A673 (cell line): Measurements from ENCODE around the gene PIP4K2A.

Source experiments
- CTCF ChIP-seq: fragments of 300-800, 200-600 bp; sonication (generic); conservative IDR thresholded peaks from 2 replicates; pipeline ENCODE4 v1.5.1; 2017; ENCODE audit warnings: low read depth, mild to moderate bottlenecking, antibody characterized with exemption, low read length, moderate library complexity, mixed read lengths
- EZH2 ChIP-seq: fragments of 200-600 bp; sonication (generic); IDR thresholded peaks from 2 replicates; pipeline ENCODE4 v1.6.1; 2017; ENCODE audit warnings: borderline replicate concordance, low read depth, mild to moderate bottlenecking, mixed read lengths, antibody characterized with exemption, low read length; ENCODE audit not compliant: poor library complexity, severe bottlenecking

GRCh38 chr10:22708772-22709171 is 5.6 kb downstream of the PIP4K2A start:
- TF ChIP-seq CTCF (no peak), EZH2 (no peak)
